GM12875 (cell line): ENCODE measurements around the gene PSD.

Experiments
- H3K4me3 ChIP-seq: one replicate; pipeline ENCODE4 v1.5.1; 2011; ENCODE audit warnings: low read depth, low read length, control low read depth
- CTCF ChIP-seq: IDR thresholded peaks from 2 replicates; pipeline ENCODE4 v1.5.1; 2011; ENCODE audit warnings: low read depth, mild to moderate bottlenecking, control low read depth, inconsistent platforms, low read length, moderate library complexity, borderline replicate concordance; ENCODE audit not compliant: insufficient read depth

Gene PSD

GRCh38 chr10:102371295-102371694 is 47.3 kb downstream of the PSD start:
- no peak for TF ChIP-seq CTCF

GRCh38 chr10:102368077-102368476 is 50.5 kb downstream of the PSD start:
- TF ChIP-seq CTCF = no peak
- H3K4me3 ChIP-seq = no peak overlapping the region

More at GRCh38 chr10:102371295-102371694, 47.3 kb downstream of the PSD start:
- H3K4me3 ChIP-seq = no peak overlapping the region

GRCh38 chr10:102367441-102367840 is 51.1 kb downstream of the PSD start:
- TF ChIP-seq CTCF = no peak
- no peak overlapping the region for H3K4me3 ChIP-seq

GRCh38 chr10:102358712-102359382 is 59.7 kb downstream of the PSD start:
- no peak for TF ChIP-seq CTCF
- H3K4me3 ChIP-seq = no peak overlapping the region

- TF ChIP-seq CTCF = no peak
- no peak overlapping the region for H3K4me3 ChIP-seq
Measured at GRCh38 chr10:102354451-102354850, 64.1 kb downstream of the PSD start.
